ENCODE results near the gene TM7SF3.

The TM7SF3 gene

GRCh38 chr12:26935636-26936378, 78.4 kb downstream of the TM7SF3 start:
- Histone ChIP-seq H3K27ac (ENCODE audit: low read length) (no peak overlapping the region), H3K79me2 (ENCODE audit: low read length) (peaks cover 83% of the 10 kb centered on the region), H3K9ac (ENCODE audit: low read length) (0 out of 2 replicates have a peak overlapping the region, but pooled peaks have one; percentile 89), H3K4me3 (ENCODE audit: low read length) (peak overlapping the region; percentile 89), H2AFZ (ENCODE audit: low read depth, low read length) (no peak overlapping the region), H3K9me3 (ENCODE audit: insufficient read depth, low read length) (no peaks in the 10 kb centered on the region), H3K4me1 (ENCODE audit: low read length) (peaks cover 29% of the 10 kb centered on the region), H3K4me2 (ENCODE audit: low read length) (peak overlapping the region; percentile 83), H3K27me3 (ENCODE audit: low read depth, low read length) (no peaks in the 10 kb centered on the region), H3K36me3 (replicated peaks; ENCODE audit: low read depth, low read length) (peaks cover 13% of the 10 kb centered on the region), H4K20me1 (ENCODE audit: insufficient read depth, low read length) (0 out of 2 replicates have a peak, but pooled peaks cover 1% of the 10 kb centered on the region)
- TF ChIP-seq CTCF (IDR thresholded peaks at IDR 0.05; ENCODE audit: low read depth, low read length) (no peak), EZH2phosphoT487 (IDR thresholded peaks at IDR 0.05; ENCODE audit: low read depth) (no peak)

- TF ChIP-seq EZH2phosphoT487 (IDR thresholded peaks at IDR 0.05; ENCODE audit: low read depth) = no peak
- TF ChIP-seq CTCF (IDR thresholded peaks at IDR 0.05; ENCODE audit: low read depth, low read length) = no peak
- H3K9me3 ChIP-seq (ENCODE audit: insufficient read depth, low read length) = no peaks in the 10 kb centered on the region
- no peak overlapping the region for H3K4me3 ChIP-seq (ENCODE audit: low read length)
- peaks cover 27% of the 10 kb centered on the region for H3K36me3 ChIP-seq (replicated peaks; ENCODE audit: low read depth, low read length)
- H3K4me1 ChIP-seq (ENCODE audit: low read length) = no peaks in the 10 kb centered on the region
- no peaks in the 10 kb centered on the region for H3K27me3 ChIP-seq (ENCODE audit: low read depth, low read length)
- H3K4me2 ChIP-seq (ENCODE audit: low read length) = no peak overlapping the region
- no peak overlapping the region for H3K27ac ChIP-seq (ENCODE audit: low read length)
- no peaks in the 10 kb centered on the region for H4K20me1 ChIP-seq (ENCODE audit: insufficient read depth, low read length)
- H3K9ac ChIP-seq (ENCODE audit: low read length) = no peak overlapping the region
- no peak overlapping the region for H2AFZ ChIP-seq (ENCODE audit: low read depth, low read length)
- H3K79me2 ChIP-seq (ENCODE audit: low read length) = peaks cover 39% of the 10 kb centered on the region
Observed at GRCh38 chr12:26929590-26929989, 84.6 kb downstream of the TM7SF3 start.

- Histone ChIP-seq H3K27me3 (ENCODE audit: low read depth, low read length) (no peaks in the 10 kb centered on the region), H3K79me2 (ENCODE audit: low read length) (peaks cover 31% of the 10 kb centered on the region), H3K4me1 (ENCODE audit: low read length) (no peaks in the 10 kb centered on the region), H2AFZ (ENCODE audit: low read depth, low read length) (no peak overlapping the region), H3K4me2 (ENCODE audit: low read length) (no peak overlapping the region), H3K27ac (ENCODE audit: low read length) (no peak overlapping the region), H4K20me1 (ENCODE audit: insufficient read depth, low read length) (no peaks in the 10 kb centered on the region), H3K9me3 (ENCODE audit: insufficient read depth, low read length) (no peaks in the 10 kb centered on the region), H3K36me3 (replicated peaks; ENCODE audit: low read depth, low read length) (peaks cover 27% of the 10 kb centered on the region), H3K4me3 (ENCODE audit: low read length) (no peak overlapping the region), H3K9ac (ENCODE audit: low read length) (no peak overlapping the region)
- TF ChIP-seq CTCF (IDR thresholded peaks at IDR 0.05; ENCODE audit: low read depth, low read length) = no peak
- TF ChIP-seq EZH2phosphoT487 (IDR thresholded peaks at IDR 0.05; ENCODE audit: low read depth) = no peak
Observed at GRCh38 chr12:26928661-26929060, 85.5 kb downstream of the TM7SF3 start.
